HG02852 (cell line): ENCODE results near the gene KAZN.

ENCODE experiments used
- ATAC-seq: cut with Tn5 transposase; IDR thresholded peaks from one replicate; pipeline ENCODE4 v1.9.1; 2021; ENCODE audit warnings: mild to moderate bottlenecking, moderate library complexity; ENCODE audit not compliant: unreplicated experiment

Gene KAZN

GRCh38 chr1:14812189-14812588 is 213.7 kb downstream of the KAZN start:
- ATAC-seq: no peak

GRCh38 chr1:14815175-14815877 is 216.8 kb downstream of the KAZN start:
- no peak for ATAC-seq

- ATAC-seq: no peak
Observed at GRCh38 chr1:14817223-14818170, 219.0 kb downstream of the KAZN start.

- no peak for ATAC-seq
Observed at GRCh38 chr1:14820295-14821085, 222.0 kb downstream of the KAZN start.

DNA sequence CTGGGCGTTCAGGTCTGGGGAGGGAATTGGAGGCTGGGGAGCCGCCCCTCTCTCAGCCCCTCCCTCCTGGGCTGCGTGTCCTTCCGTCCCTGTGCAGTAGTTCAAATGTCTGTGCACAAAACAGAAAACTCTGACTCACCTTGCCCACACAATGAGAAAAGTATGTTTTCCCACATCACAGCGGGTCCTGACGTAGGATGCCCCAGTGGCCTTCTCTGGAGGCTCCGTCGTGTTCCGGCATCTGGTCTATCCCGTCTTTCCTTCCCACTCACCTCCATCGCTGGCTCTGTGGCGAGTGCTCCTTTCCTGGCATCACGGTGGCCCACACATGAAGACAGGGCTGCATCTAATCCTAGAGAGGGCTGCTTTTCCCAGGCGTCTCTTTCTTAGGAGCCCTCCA is 224.0 kb downstream of the KAZN start:
- no peak for ATAC-seq

DNA sequence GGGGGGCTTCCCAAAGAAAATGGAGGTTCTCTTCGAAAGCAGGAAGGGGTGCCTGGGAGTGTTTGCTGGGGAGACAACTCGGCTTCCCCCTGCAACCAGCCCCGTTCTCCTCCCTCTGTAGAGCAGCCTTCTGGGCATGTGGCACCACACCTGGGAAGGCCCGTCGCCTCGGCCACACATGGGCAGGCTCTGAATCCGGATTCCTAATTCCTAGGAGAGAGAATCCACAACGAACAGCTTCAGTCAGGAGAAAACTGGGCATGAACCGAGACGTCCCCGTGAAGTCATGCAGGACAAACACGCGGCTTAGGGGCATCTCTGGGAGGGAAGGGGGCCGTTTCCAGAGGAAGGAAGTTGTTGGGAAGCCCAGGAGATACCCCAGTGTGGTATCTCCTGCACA is 224.5 kb downstream of the KAZN start:
- ATAC-seq: no peak

- ATAC-seq: no peak
Observed at GRCh38 chr1:14824314-14824915, 225.9 kb downstream of the KAZN start.

DNA sequence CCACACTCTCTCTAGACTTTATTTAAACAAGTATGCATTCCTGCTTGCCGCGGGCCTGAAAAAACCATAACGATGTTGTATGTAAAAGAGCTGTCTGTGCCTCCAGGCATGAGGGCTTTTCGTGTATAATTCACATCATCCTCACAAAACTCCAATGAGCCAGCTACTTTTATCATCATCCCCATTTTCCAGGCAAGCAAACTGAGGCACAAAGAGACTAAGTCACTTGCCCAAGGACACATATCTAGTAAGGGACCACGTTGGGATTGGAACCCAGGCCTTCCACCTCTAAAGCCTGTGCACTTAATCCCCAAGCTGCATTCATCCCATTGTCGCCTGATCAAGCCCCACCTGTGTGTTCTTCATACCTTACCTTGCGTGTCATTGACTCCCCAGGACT is 226.9 kb downstream of the KAZN start:
- ATAC-seq: no peak

GRCh38 chr1:14826172-14826636 is 227.7 kb downstream of the KAZN start:
- no peak for ATAC-seq

GRCh38 chr1:14826731-14827326 is 228.3 kb downstream of the KAZN start:
- no peak for ATAC-seq

DNA sequence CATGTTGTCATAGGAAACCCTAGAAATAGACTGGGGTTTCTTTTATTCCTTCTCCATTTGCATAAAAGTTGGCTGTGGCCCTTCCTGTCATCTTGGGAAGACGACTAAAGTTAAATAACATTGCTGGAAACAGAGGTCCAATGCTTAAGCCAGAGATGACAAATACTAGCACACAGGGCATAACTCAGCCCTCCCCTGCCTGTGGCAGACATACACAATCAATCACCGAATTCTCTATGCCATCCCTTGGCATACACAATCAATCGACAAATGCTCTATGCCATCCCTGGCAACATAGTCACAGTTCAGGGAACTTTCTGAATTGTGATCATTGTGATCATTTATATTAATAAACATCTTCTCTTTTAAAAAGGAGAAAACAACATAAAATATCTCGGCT is 229.4 kb downstream of the KAZN start:
- ATAC-seq: no peak

- no peak for ATAC-seq
Observed at GRCh38 chr1:14828665-14829064, 230.2 kb downstream of the KAZN start.

DNA sequence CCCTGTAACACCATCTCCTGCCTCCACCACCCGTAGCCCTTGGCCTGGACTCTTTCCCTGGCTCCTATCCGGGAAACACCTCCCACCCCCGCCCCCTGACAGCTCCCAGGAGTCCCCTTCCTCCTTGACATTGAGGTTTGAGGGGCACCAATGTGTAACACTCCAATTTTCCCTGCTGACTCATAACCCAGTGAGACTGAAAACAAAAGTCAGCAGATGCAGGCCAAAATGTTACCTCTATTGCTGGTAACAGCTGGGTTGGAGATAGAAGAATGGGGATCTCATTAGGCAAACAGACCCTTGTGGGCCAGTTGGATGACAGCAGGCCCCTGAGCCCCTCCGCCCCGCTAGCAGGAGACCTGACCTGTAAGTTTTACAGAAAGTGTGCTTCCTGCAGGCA is 237.2 kb downstream of the KAZN start:
- ATAC-seq: no peak

- no peak for ATAC-seq
Observed at GRCh38 chr1:14836426-14837140, 238.1 kb downstream of the KAZN start.

DNA sequence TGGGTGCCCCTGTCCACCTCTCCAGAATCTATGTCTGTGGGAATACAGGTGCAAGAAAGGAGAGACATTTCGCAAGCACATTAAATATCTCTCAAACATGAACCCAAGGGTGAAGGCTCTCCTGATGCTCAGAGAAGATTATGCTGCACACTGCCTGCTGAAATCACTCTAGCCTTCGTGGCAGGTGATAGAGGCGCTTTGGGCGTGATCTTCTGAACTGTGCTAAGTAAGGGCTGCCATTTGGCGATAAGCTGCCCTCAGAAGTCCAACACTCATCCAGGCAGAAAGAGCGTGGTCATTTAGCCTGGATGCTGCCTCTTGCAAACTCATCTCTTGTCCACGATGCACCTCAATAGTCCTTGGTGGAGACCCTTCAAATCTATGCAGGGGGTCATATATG is 241.9 kb downstream of the KAZN start:
- no peak for ATAC-seq

GRCh38 chr1:14841456-14841855 is 243.0 kb downstream of the KAZN start:
- no peak for ATAC-seq

DNA sequence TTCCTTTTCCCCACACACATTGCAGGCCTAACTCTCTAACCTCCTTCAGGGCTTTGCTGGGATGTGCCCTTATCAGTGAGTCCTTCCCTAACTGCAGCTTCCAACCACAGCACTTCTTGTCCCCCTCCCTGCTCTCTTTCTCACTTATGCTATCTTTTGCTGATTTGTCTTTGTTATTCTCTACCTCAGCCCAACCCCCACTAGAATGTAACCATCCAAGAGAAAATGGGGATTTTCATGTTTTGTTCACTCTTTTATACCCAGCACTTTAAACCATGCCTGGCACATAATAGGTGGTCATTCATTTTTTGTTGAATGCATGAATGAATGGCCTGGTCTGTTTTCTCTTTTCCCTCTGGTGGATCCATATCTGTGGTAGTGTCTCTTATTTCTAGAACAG is 243.5 kb downstream of the KAZN start:
- no peak for ATAC-seq

- no peak for ATAC-seq
Observed at GRCh38 chr1:14842361-14842760, 243.9 kb downstream of the KAZN start.

DNA sequence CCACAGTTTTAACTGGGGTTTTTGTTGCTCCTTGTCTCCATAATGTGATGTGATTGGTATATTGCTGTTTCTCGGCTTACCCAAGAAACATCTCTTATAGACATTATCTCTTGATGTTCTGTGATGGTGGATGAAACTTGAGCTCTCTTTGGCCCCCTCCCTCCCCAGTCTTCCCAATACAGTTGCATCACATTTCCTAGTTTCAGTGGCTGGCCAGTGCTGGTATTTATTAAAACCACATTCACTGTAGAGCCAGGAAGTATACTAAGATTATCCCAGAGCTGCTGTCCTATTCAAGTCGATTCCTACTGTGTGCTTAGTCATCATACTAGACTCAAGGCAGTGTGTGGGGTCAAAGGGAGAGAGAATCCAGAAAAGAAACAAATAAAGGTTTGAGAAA is 244.4 kb downstream of the KAZN start:
- ATAC-seq: no peak

DNA sequence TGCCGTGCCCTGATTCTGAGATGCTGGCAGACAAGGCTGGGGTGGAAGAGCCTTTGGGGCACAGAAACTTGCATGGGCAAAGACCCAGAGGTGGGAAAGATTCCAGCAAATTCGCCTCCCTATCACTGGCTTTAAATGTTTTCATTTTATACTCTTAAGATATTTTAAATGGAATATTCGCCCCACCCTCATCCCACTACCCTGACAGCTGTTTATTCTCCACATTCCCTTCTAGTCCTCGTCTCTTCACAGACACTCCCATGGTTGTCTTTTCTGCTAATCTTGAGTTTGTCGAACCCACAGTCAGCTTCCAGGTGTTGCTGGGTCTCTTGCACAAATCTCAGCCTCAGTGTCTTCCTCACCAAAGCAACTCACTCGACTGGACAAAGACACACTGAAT is 245.0 kb downstream of the KAZN start:
- ATAC-seq: no peak
